SK-N-SH (cell line): ENCODE data around the gene C1orf174. TPM values are rescaled to one million over a fixed set of nuclear protein-coding genes. Genes with fewer than 3 reads are reported as not detected.

Experiments used
- CTCF ChIA-PET: fragments of 300-600, 350-600 bp; formaldehyde crosslinking; extraction: SDS; loops from one replicate; lab custom pipeline; 2021; lab: Yijun Ruan, JAX
- POLR2A ChIA-PET: fragments of 350-600 bp; sonication (Branson Sonifier 250); formaldehyde crosslinking; extraction: SDS; loops from one replicate; lab custom pipeline; 2020; ENCODE audit warnings: antibody characterized with exemption, inconsistent platforms; lab: Yijun Ruan, JAX
- DNase-seq: peaks from one replicate; pipeline ENCODE4 v3.0.0; 2012
- H2AFZ ChIP-seq: fragments of 200-600 bp; sonication (generic); 2 replicates; pipeline ENCODE4 v1.8.1; 2016; ENCODE audit warnings: antibody characterized with exemption, mild to moderate bottlenecking, low read depth
- H3F3A ChIP-seq: fragments of 200-600 bp; sonication (generic); replicated peaks from 2 replicates; pipeline ENCODE3; 2016; ENCODE audit warnings: antibody characterized with exemption, mild to moderate bottlenecking; ENCODE audit not compliant: insufficient read depth
- H3K27ac ChIP-seq, 2 experiments: fragments of 200-500 bp in 1 of 2; fragments of 200-600 bp in 1 of 2; sonication (Bioruptor generic) in 1 of 2; sonication (generic), shearing (Covaris generic) in 1 of 2; 2 replicates each; pipeline versions ENCODE4 v1.5.1 to v1.6.1; 2014 to 2016; ENCODE audit warnings: low read depth in 2 of 2, inconsistent platforms in 1 of 2, low read length in 1 of 2, mild to moderate bottlenecking in 1 of 2, mixed read lengths in 1 of 2
- H3K27me3 ChIP-seq: fragments of 200-600 bp; sonication (generic), shearing (Covaris generic); 2 replicates; pipeline ENCODE4 v1.6.1; 2016; ENCODE audit warnings: mixed run types; ENCODE audit not compliant: insufficient read depth
- H3K36me3 ChIP-seq, 2 experiments: fragments of 200-500 bp in 1 of 2; fragments of 200-600 bp in 1 of 2; sonication (Bioruptor generic) in 1 of 2; sonication (generic) in 1 of 2; replicated peaks in 1 of 2; 2 replicates each; pipeline versions ENCODE3 to v1.5.1; 2014 to 2016; ENCODE audit warnings: low read length in 1 of 2, mild to moderate bottlenecking in 1 of 2; ENCODE audit not compliant: insufficient read depth in 2 of 2, control insufficient read depth in 1 of 2
- H3K4me1 ChIP-seq, 2 experiments: fragments of 200-500 bp in 1 of 2; fragments of 200-600 bp in 1 of 2; sonication (Bioruptor generic) in 1 of 2; sonication (generic), shearing (Covaris generic) in 1 of 2; 2 replicates each; pipeline versions ENCODE4 v1.5.1 to v1.6.1; 2014 to 2016; ENCODE audit warnings: low read depth in 1 of 2, low read length in 1 of 2, mixed run types in 1 of 2; ENCODE audit not compliant: insufficient read depth in 2 of 2, control insufficient read depth in 1 of 2
- H3K4me2 ChIP-seq: fragments of 200-600 bp; sonication (generic), shearing (Covaris generic); 2 replicates; pipeline ENCODE4 v1.6.1; 2017; ENCODE audit warnings: mixed run types
- H3K4me3 ChIP-seq, 2 experiments: fragments of 200-500 bp in 1 of 2; fragments of 200-600 bp in 1 of 2; sonication (Bioruptor generic) in 1 of 2; sonication (generic), shearing (Covaris generic) in 1 of 2; 2 replicates each; pipeline versions ENCODE4 v1.5.1 to v1.8.1; 2014 to 2016; ENCODE audit warnings: low read depth in 2 of 2, inconsistent platforms in 1 of 2, low read length in 1 of 2, mild to moderate bottlenecking in 1 of 2, mixed read lengths in 1 of 2, moderate library complexity in 1 of 2
- H3K79me2 ChIP-seq: fragments of 200-600 bp; sonication (generic); 2 replicates; pipeline ENCODE4 v1.8.1; 2017; ENCODE audit warnings: mild to moderate bottlenecking; ENCODE audit not compliant: insufficient read depth
- H3K9ac ChIP-seq: fragments of 200-600 bp; sonication (generic); 2 replicates; pipeline ENCODE4 v1.6.1; 2017; ENCODE audit warnings: mixed run types
- H3K9me2 ChIP-seq: fragments of 200-600 bp; sonication (generic); 2 replicates; pipeline ENCODE4 v1.6.1; 2017; ENCODE audit warnings: mixed run types
- H3K9me3 ChIP-seq: fragments of 200-600 bp; sonication (generic); 2 replicates; pipeline ENCODE4 v1.6.1; 2017; ENCODE audit warnings: mixed run types, mild to moderate bottlenecking, moderate library complexity
- H4K20me1 ChIP-seq: fragments of 200-600 bp; sonication (generic); 2 replicates; pipeline ENCODE4 v1.6.1; 2017; ENCODE audit warnings: mild to moderate bottlenecking, mixed run types; ENCODE audit not compliant: insufficient read depth
- ELF1 ChIP-seq: IDR thresholded peaks from 2 replicates; pipeline ENCODE4 v1.4.0; 2012
- EP300 ChIP-seq, 2 experiments: IDR thresholded peaks; 2 replicates each; pipeline versions ENCODE4 v1.4.0 to v1.6.1; 2012; ENCODE audit warnings: borderline replicate concordance in 1 of 2, low read depth in 1 of 2, low read length in 1 of 2
- FOXM1 ChIP-seq: IDR thresholded peaks from 2 replicates; pipeline ENCODE4 v1.4.0; 2012; ENCODE audit warnings: low read depth, mild to moderate bottlenecking
- IRF3 ChIP-seq: fragments of 150-350 bp; IDR thresholded peaks from 2 replicates; pipeline ENCODE4 v1.6.1; 2016; ENCODE audit warnings: mild to moderate bottlenecking, low read depth, low read length
- MXI1 ChIP-seq: IDR thresholded peaks from 2 replicates; pipeline ENCODE4 v1.6.1; 2012; ENCODE audit warnings: mild to moderate bottlenecking, low read depth, low read length, improper control_type of control experiment
- NRF1 ChIP-seq: IDR thresholded peaks from 2 replicates; pipeline ENCODE4 v1.6.1; 2012; ENCODE audit warnings: low read depth, mild to moderate bottlenecking, low read length
- PBX3 ChIP-seq: IDR thresholded peaks from 2 replicates; pipeline ENCODE4; 2012
- POLR2AphosphoS5 ChIP-seq: IDR thresholded peaks from 2 replicates; pipeline ENCODE4 v1.6.1; 2012; ENCODE audit warnings: low read depth, low read length
- RFX5 ChIP-seq: IDR thresholded peaks from 2 replicates; pipeline ENCODE4 v1.6.1; 2012; ENCODE audit warnings: mild to moderate bottlenecking, improper control_type of control experiment, low read length
- RXRA ChIP-seq: IDR thresholded peaks from 2 replicates; pipeline ENCODE4 v1.4.0; 2012; ENCODE audit warnings: low read depth, mild to moderate bottlenecking, borderline replicate concordance
- YY1 ChIP-seq: IDR thresholded peaks from 2 replicates; pipeline ENCODE4 v1.4.0; 2012; ENCODE audit warnings: low read depth, mild to moderate bottlenecking
- ZBTB33 ChIP-seq: IDR thresholded peaks from 2 replicates; pipeline ENCODE4 v1.4.0; 2012; ENCODE audit warnings: low read depth, borderline replicate concordance
- WGBS: methylation state at CpG from one replicate; pipeline ENCODE4 v1.1.6; 2017; ENCODE audit warnings: low lambda C conversion rate; 5-methylcytosine and 5-hydroxymethylcytosine counted together
- polyA plus RNA-seq, 3 experiments: library from polyadenylated mRNA; depleted of rRNA; stranded (reverse); fragments of >200 nt; gene quantifications; 2 replicates each; pipeline ENCODE4 v1.2.3, GENCODE V29; 2012

C1orf174 gene
- polyA plus RNA-seq, 1 of the 3 experiments (the other 2 are of a cell fraction) = 21.4 TPM

- Histone ChIP-seq H3K4me2 (no peak overlapping the region), H3K4me1 (no peaks in the 10 kb centered on the region; a peak in 1 of 4 replicates), H3F3A (no peaks in the 10 kb centered on the region), H3K27me3 (no peaks in the 10 kb centered on the region), H3K4me3 (no peak overlapping the region), H3K9ac (no peak overlapping the region), H3K36me3 (no peaks in the 10 kb centered on the region), H3K9me3 (no peaks in the 10 kb centered on the region), H3K9me2 (no peaks in the 10 kb centered on the region)
- DNase-seq = no peak
- CTCF ChIA-PET = no interaction called here
- no peak for TF ChIP-seq PBX3
- no peak for TF ChIP-seq RXRA
- no peak for TF ChIP-seq FOXM1
- no peak for TF ChIP-seq MXI1
- no peak for TF ChIP-seq RFX5
- no peak for TF ChIP-seq IRF3
- no peak for TF ChIP-seq YY1
- TF ChIP-seq ELF1 = no peak
- TF ChIP-seq, all 33 proteins: peak for 0
- Histone ChIP-seq H3K27ac (no peak overlapping the region), H4K20me1 (no peaks in the 10 kb centered on the region), H3K79me2 (no peaks in the 10 kb centered on the region), H2AFZ (no peak overlapping the region)
- 44% methylated on average over 12 of the region's 12 CpGs for WGBS
- POLR2A ChIA-PET = no interaction called here
Measured at GRCh38 chr1:3940754-3941345, 40.8 kb upstream of the C1orf174 start.

- TF ChIP-seq POLR2AphosphoS5 = no peak
- peak; percentile 24; the same call in 1 of the 2 replicates for TF ChIP-seq MXI1
- no peak for TF ChIP-seq EP300 (IDR thresholded peaks at IDR 0.05; ENCODE audit: borderline replicate concordance in 1 of 2, low read depth in 1 of 2, low read length in 1 of 2)
- no peak for TF ChIP-seq NRF1
- no peak for TF ChIP-seq YY1
- no peak for TF ChIP-seq ZBTB33
- 8% methylated on average over 11 of the region's 15 CpGs for WGBS
- Histone ChIP-seq H2AFZ (no peak overlapping the region), H3K9ac (no peak overlapping the region), H3K36me3 (no peaks in the 10 kb centered on the region), H3K27me3 (no peaks in the 10 kb centered on the region), H3K4me2 (no peak overlapping the region), H4K20me1 (no peaks in the 10 kb centered on the region), H3K27ac (no peak overlapping the region), H3K79me2 (no peaks in the 10 kb centered on the region), H3K9me3 (no peaks in the 10 kb centered on the region), H3K4me3 (no peak overlapping the region), H3F3A (no peaks in the 10 kb centered on the region), H3K4me1 (no peaks in the 10 kb centered on the region; a peak in 1 of 4 replicates), H3K9me2 (no peaks in the 10 kb centered on the region)
- ChIA-PET POLR2A (no interaction called here), CTCF (interaction anchor here (0.7 to 1.1 kb wide), 2 partner anchors 17 to 29 kb away, joined by 3 to 4 read pairs; no protein-coding TSS in a partner anchor)
- peak; percentile 55 for DNase-seq
Measured at GRCh38 chr1:3940081-3940753, 40.1 kb upstream of the C1orf174 start.
